Fibroblast of skin of left quadriceps (primary cell): ENCODE results near the gene ACOXL.

Experiments used
- DNase-seq, 2 experiments: peaks; one replicate each; pipeline ENCODE4 v3.0.0-alpha.2; 2013; ENCODE audit warnings: low read depth in 2 of 2

The ACOXL gene

DNA sequence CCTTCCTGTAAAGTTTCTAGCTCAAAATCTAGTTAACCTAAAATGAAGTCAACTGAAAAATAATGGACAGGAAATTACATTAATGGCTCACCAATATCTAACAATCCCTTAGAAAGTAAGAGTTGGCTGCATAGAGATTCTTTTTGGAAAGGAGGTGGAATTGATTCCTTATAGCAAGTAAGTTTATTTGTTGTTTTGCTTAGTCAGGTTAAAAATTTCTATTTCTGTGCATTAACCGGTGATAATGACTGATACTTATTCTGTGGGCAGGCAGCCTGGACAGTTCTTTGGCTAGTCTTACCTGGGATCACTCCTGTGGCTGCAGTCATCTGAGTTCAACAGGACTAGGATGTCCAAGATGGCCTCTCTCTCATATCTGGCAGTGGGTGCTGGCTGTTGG lies 381.5 kb downstream of the ACOXL start:
- DNase-seq: no peak

DNA sequence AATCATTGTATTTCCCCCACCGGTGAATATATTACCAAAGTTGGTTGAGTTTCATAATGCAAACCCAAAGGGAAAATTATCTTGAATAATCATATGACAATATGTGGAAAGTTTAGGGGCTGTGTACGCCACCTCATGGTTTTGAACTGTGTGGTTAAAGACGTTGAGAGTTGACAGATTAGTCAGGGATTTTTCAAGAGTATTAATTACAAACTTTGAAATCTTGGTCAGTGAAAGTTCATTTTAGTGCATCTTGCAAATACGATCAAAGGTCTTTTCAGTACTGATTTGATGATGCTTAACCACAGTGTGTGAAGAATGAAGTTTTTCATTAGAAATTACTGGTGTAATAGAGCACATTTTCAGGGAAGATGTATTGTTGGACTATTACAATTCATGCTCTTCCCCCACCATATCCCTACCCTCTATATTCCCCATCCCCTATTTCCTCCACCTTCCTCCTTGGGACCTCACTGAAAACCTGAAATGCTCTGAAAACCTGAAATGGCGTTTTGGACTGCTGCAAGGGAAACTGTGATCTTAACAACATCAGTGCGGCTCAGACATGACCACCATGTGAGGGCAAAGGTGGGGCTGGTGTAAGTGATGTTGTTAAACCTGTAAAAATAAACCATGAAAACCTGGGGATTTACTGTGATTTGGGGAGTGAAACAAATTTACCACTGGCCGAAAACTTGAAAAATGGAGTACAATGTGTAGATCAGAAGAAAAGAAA lies 383.8 kb downstream of the ACOXL start:
- DNase-seq: no peak

DNA sequence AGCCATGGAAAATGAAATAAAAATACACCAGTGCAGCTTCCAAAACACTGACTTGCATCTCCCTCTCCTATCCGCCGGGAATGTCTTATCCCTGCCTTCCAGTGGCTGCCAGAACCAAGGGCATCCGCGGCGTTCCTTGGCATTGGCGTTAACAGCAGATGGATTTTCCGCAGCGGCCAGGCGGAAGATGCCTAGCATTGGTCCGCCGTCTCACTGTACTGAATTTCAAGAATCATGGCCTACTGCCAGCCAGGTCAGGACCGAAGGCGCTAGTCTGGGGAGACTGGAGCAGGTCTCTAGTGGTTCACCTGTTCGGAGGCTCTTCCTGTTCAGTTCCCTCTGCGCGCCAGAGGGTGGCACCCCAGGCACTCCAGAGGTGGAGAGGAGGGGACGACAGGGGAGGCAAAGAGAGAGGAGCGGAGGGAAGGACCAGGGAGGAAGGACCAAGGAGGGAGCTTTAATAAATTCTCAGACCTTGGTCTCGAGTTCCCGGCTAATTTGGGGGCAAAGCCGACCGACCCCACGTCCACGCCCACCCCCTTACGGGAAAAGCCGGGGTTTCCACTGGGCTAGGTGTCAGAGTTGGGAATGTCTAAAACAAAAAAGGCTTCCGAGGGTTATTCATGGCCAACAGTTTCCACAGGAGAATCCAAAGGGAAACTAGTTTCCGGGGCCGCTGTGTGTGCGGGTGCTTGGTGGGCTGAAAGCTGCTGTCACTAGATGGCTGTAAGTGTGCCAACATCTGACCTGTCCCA lies 384.6 kb downstream of the ACOXL start:
- peak in 1 of 2 experiments; percentile 33 for DNase-seq

GRCh38 chr2:111117598-111118480 lies 385.5 kb downstream of the ACOXL start:
- peak in 1 of 2 experiments; percentile 36 for DNase-seq

DNA sequence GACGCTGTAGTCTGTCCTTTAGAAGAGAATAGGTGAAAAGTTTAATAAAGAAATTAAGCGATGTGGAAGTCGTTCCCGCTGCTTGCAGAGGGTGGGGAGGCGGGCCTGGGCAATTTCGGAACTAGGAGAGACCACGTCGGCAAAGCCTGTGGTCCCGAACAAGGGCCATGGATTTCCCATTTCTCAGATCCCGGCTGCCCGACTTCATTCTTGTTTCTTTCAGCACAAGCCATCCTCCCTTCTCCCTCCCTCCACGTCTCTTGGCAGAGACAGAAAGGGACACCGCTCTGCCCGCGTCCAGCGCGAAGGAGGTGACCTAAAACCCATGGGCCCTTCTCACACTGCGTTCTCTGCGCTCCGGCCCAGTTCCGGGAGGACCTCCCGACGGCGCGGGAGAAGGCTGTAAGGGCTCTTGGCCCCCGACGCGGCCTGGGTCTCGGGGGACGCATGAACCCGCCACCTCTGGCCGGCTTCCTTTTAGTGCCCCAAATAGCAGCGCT lies 386.2 kb downstream of the ACOXL start:
- no peak for DNase-seq

DNA sequence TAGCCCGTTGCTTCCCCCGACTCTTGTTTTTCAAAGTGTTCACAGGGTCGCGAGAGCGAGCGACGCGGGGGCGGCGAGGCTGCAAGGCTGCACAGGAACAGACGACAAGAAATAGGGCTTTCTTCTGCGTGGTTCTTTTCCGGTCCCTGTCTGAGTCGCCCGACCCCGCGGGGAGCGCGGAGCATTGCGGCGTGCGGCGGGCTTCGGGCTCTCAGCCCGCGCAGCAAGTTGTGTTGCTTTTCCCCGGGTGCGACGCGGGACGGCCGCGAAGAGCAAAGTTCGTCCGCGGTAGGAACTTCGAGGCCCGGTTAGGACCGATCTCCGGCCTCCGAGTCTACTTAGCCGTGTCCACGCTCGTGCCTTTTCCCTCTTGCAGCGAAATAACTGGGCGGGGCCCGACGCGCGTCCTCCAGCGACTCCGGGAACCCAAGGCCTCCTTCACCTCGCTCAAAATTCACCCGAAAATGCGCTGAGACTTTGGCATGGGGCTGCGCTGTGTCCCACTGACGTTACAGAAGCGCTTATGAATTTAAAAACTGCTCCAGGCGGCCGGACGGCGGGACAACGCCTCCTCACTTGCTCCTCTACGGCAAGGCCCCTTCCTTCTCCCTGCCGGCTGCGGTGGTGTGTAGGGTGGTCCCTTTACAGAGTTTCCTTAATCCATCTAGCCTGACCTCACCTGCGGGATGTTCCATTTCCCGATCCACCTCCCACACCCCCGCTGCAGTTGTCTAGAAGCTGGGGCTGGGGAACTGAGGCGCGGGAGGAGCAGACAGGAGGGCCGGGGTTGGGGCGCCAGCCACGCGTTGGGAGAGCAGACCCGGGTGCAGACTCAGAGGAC lies 386.8 kb downstream of the ACOXL start:
- no peak for DNase-seq

GRCh38 chr2:111119822-111120252 lies 387.5 kb downstream of the ACOXL start:
- no peak for DNase-seq

GRCh38 chr2:111120253-111121027 lies 388.1 kb downstream of the ACOXL start, which contains the start of gene BCL2L11:
Gene BCL2L11, plus strand, starts transcription at chr2:111120914. Its CDS starts 2,832 bp downstream, at chr2:111123746.
- peak; percentile 72 to 73 for DNase-seq

- no peak for DNase-seq
Measured at GRCh38 chr2:111121028-111121827, 388.9 kb downstream of the ACOXL start.

- DNase-seq: peak; percentile 66 to 70
Measured at GRCh38 chr2:111121828-111122630, 389.7 kb downstream of the ACOXL start.

DNA sequence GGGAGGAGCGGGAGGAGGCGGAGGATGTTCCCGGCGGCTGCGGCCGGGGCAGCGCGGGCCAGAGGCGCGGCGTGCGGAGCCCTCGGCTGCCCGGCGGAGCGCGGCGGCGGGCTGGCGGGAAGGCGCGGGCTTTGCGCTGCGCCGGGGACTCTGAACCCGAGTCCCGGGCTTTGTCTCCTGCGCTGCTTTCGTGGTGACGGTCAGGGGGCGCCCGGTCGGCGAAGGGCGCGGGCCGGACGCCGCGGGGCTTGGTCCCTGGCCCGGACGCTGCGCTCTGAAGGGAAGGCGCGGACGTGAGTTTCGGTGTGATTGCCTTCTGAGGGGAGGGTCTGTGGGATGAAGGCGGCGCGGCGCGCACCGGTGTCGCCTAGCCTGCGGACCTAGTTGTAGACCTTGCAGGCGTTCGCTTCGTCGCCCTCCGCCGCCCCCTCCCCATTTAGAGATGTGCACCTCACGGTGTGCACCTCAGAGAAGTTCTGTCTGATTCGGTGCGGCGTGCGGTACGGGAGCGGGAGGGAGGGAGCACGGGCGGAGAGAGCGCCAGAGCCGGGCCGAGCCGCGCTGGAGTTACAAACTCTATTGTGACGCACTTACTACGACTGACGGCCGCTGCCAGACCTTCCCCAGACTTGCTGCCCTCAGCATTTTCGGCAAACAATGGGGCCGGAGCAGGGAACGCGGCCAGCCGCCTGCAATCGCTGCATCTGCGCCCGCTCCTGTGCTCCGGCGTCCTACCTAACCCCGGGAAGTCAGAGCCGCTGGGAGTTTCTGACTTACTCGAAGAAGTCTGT lies 390.5 kb downstream of the ACOXL start:
- peak in 1 of 2 experiments; percentile 32 for DNase-seq

DNA sequence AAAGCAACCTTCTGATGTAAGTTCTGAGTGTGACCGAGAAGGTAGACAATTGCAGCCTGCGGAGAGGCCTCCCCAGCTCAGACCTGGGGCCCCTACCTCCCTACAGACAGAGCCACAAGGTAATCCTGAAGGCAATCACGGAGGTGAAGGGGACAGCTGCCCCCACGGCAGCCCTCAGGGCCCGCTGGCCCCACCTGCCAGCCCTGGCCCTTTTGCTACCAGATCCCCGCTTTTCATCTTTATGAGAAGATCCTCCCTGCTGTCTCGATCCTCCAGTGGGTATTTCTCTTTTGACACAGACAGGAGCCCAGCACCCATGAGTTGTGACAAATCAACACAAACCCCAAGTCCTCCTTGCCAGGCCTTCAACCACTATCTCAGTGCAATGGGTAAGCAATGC lies 391.4 kb downstream of the ACOXL start:
- no peak for DNase-seq

GRCh38 chr2:111126581-111126980 lies 394.2 kb downstream of the ACOXL start:
- no peak for DNase-seq

DNA sequence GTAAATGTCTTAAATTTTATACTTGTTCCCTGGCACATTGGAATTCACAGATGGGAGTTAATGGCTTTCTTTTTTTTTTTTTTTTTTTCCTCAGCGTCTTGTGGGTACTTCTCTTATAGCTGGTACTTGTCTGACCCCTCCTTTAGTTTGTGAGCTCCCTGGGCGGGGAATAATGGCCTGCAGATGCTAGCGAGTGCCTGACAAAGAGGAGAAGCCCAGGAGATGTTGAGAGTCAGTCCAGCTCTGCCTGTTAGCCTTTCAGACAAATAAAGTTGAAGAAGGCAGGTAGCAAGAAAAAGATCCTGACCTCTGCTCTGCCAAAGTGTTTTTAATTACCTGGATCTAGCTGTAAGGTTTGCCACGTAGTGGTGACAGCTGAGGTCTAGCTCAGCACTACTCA lies 395.0 kb downstream of the ACOXL start:
- no peak for DNase-seq

DNA sequence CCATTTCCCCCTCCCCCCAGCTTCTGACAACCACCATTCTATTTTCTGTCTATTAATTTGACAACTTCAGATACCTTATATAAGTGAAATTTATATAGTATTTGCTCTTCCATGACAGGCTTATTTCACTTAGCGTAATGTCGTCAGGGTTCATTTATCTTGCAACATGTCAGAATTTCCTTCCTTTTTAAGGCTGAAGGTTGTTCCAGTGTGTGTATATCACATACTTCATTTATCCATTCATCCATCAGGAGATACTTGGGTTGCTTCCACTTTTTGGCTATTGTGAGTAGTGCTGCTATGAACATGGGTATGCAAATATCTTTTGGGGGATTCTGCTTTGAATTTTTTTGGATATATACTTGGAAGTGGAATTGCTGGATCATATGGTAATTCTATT lies 395.7 kb downstream of the ACOXL start:
- DNase-seq: no peak

DNA sequence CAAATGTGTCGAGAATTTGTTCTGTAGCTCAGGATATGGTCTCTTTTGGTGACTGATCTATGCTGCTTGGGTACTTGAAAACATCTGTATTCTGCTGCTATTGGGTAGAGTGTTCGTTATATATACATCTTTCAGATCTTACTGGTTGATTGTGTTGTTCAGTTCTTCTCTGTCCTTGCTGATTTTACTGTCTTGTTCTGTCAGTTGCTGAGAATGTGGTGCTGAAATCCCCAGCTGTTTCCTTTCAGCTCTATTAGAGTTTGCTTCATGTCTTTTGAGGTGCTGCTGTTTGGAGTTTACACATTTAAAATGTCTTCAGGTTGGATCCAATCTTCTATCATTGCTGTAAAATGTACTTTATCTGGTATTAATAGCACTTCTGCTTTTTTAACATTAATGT lies 401.2 kb downstream of the ACOXL start:
- DNase-seq: no peak

- DNase-seq: no peak
Measured at GRCh38 chr2:111134055-111134454, 401.7 kb downstream of the ACOXL start.
